Measurements from ENCODE around the gene FGF5. TPM values are rescaled to one million over a fixed set of nuclear protein-coding genes. Genes with fewer than 3 reads are reported as not detected.
A peak's percentile ranks its signal among the peaks of the same experiment; 100 is the strongest.

FGF5 gene
- total and polyA plus RNA-seq, 4 experiments from 2014 or later, result 0.06 TPM; not detected in 2

GRCh38 chr4:80335554-80336358 is 69.3 kb downstream of the FGF5 start, which contains the start of gene CFAP299:
Gene CFAP299, plus strand, starts transcription at chr4:80335730.
- Mint-ChIP-seq H3K27me3 (peaks cover 13 to 31% of the 10 kb centered on the region in 2 donors), H3K27ac (no peak within 1 kb of the TSS), H3K4me1 (peaks cover 6 to 13% (median 8%) of the 10 kb centered on the region in 4 donors), H3K9me3 (peaks cover 0 to 5% (median 0%) of the 10 kb centered on the region in 8 donors), H3K36me3 (no peaks in the 10 kb centered on the region), H3K4me3 (peak within 1 kb of the TSS; percentile 67 to 88 (median 78))
- H3K27me3 ChIP-seq (ENCODE audit: insufficient read depth, low read length), result peaks cover 19% of the 10 kb centered on the region
- ChIA-PET CTCF (ENCODE audit: partially characterized antibody) (no interaction called here), POLR2A (ENCODE audit: partially characterized antibody) (no interaction called here)
- H3K4me1 ChIP-seq (ENCODE audit: insufficient read depth, low read length), result peaks cover 15% of the 10 kb centered on the region
- H3K27ac ChIP-seq (ENCODE audit: low read depth, low read length), result no peak within 1 kb of the TSS
- peak in 4 of 5 donors; percentile 5 to 20 (median 16) for DNase-seq
- peak within 1 kb of the TSS; percentile 43 to 59 for H3K4me3 ChIP-seq (ENCODE audit: low read length in 2 of 2)
- no peaks in the 10 kb centered on the region for H3K36me3 ChIP-seq (ENCODE audit: insufficient read depth, low read length)
- intact Hi-C loops (cut with micrococcal nuclease), result loop anchor here (10.0 kb wide), 1 partner anchor 1381 kb away; no protein-coding TSS in a partner anchor
- no peaks in the 10 kb centered on the region for H3K9me3 ChIP-seq (ENCODE audit: control insufficient read depth in 1 of 2, low read length in 2 of 2)

- Mint-ChIP-seq H3K36me3 (no peaks in the 10 kb centered on the region), H3K4me1 (peaks cover 6 to 13% (median 8%) of the 10 kb centered on the region in 4 donors), H3K4me3 (peak overlapping the region in 6 of 8 donors; percentile 14 to 88 (median 78)), H3K27ac (no peak overlapping the region), H3K9me3 (peaks cover 0 to 8% (median 5%) of the 10 kb centered on the region in 8 donors), H3K27me3 (peaks cover 13 to 31% of the 10 kb centered on the region in 2 donors)
- peaks cover 19% of the 10 kb centered on the region for H3K27me3 ChIP-seq (ENCODE audit: insufficient read depth, low read length)
- ChIA-PET POLR2A (ENCODE audit: partially characterized antibody) (no interaction called here), CTCF (ENCODE audit: partially characterized antibody) (no interaction called here)
- H3K4me1 ChIP-seq (ENCODE audit: insufficient read depth, low read length), result peaks cover 15% of the 10 kb centered on the region
- peak in 1 of 5 donors; percentile 19 for DNase-seq
- intact Hi-C loops (cut with micrococcal nuclease), result loop anchor here (10.0 kb wide), 1 partner anchor 1382 kb away; no protein-coding TSS in a partner anchor
- H3K36me3 ChIP-seq (ENCODE audit: insufficient read depth, low read length), result no peaks in the 10 kb centered on the region
- H3K9me3 ChIP-seq (ENCODE audit: control insufficient read depth in 1 of 2, low read length in 2 of 2), result no peaks in the 10 kb centered on the region
- H3K4me3 ChIP-seq (ENCODE audit: low read length in 2 of 2), result no peak overlapping the region
- no peak overlapping the region for H3K27ac ChIP-seq (ENCODE audit: low read depth, low read length)
Measured at GRCh38 chr4:80336582-80336981, 70.1 kb downstream of the FGF5 start.

GRCh38 chr4:80340036-80340435 is 73.6 kb downstream of the FGF5 start:
- intact Hi-C loops (cut with micrococcal nuclease), result no loop called here
- DNase-seq, result no peak
- CTCF ChIA-PET (ENCODE audit: partially characterized antibody), result no interaction called here
- Mint-ChIP-seq H3K4me3 (no peak overlapping the region), H3K4me1 (peaks cover 7 to 21% (median 11%) of the 10 kb centered on the region in 4 donors), H3K27ac (no peak overlapping the region), H3K27me3 (peaks cover 15 to 22% of the 10 kb centered on the region in 2 donors), H3K36me3 (no peaks in the 10 kb centered on the region), H3K9me3 (peaks cover 5 to 30% (median 26%) of the 10 kb centered on the region in 8 donors)
- POLR2A ChIA-PET (ENCODE audit: partially characterized antibody), result no interaction called here
- Histone ChIP-seq H3K27me3 (ENCODE audit: insufficient read depth, low read length) (peaks cover 19% of the 10 kb centered on the region), H3K27ac (ENCODE audit: low read depth, low read length) (no peak overlapping the region), H3K9me3 (ENCODE audit: control insufficient read depth in 1 of 2, low read length in 2 of 2) (no peaks in the 10 kb centered on the region), H3K4me1 (ENCODE audit: insufficient read depth, low read length) (peaks cover 15% of the 10 kb centered on the region), H3K4me3 (ENCODE audit: low read length in 2 of 2) (no peak overlapping the region), H3K36me3 (ENCODE audit: insufficient read depth, low read length) (no peaks in the 10 kb centered on the region)

Other genes with a start within 250 kb of the FGF5 start
- 10 to 100 TPM; 90.1 to 91.6 TPM for gene ANTXR2, start 193.4 kb upstream of the FGF5 start, total RNA-seq
- 10 to 100 TPM; 88.1 to 91.2 TPM for gene ANTXR2, start 193.4 kb upstream of the FGF5 start, polyA plus RNA-seq
- 10 to 100 TPM; 19.8 to 23.0 TPM for gene PRDM8, start 69.2 kb upstream of the FGF5 start, total RNA-seq
- gene PRDM8, start 69.2 kb upstream of the FGF5 start, polyA plus RNA-seq, result 1 to 10 TPM; 2.1 to 3.4 TPM
- gene CFAP299, start 69.1 kb downstream of the FGF5 start, total RNA-seq, result not detected
- gene CFAP299, start 69.1 kb downstream of the FGF5 start, polyA plus RNA-seq, result not detected